Ovary (tissue), 3 donors: ENCODE measurements around the gene ANGEL1.

ENCODE experiments used
- CTCF ChIP-seq, 3 donors: fragments of 450-650 bp in 2 of 3; fragments of 200-600 bp in 1 of 3; IDR thresholded peaks; one replicate each; pipeline versions ENCODE4 v1.5.1 to v1.8.0; 2016 to 2022; ENCODE audit warnings: antibody characterized with exemption in 3 of 3, mild to moderate bottlenecking in 1 of 3
- EP300 ChIP-seq: sonication (generic); formaldehyde crosslinking; IDR thresholded peaks from one replicate; pipeline ENCODE4 v1.6.1; 2017; ENCODE audit warnings: antibody characterized with exemption
- donor health status: DM: no; HTN: no; CAD: no.

GRCh38 chr14:76773188-76773885 lies 39.3 kb downstream of the ANGEL1 start:
- TF ChIP-seq CTCF (IDR thresholded peaks at IDR 0.05) (no peak), EP300 (no peak)
